SK-N-MC (cell line): ENCODE measurements around the gene ANTXR1.

Source experiments
- EZH2 ChIP-seq: fragments of 200-600 bp; sonication (generic); IDR thresholded peaks from one replicate; pipeline ENCODE4 v1.6.1; 2017; ENCODE audit warnings: antibody characterized with exemption
- POLR2AphosphoS5 ChIP-seq: IDR thresholded peaks from 2 replicates; pipeline ENCODE4 v1.6.1; 2012; ENCODE audit warnings: mild to moderate bottlenecking, low read depth, low read length, borderline replicate concordance

DNA sequence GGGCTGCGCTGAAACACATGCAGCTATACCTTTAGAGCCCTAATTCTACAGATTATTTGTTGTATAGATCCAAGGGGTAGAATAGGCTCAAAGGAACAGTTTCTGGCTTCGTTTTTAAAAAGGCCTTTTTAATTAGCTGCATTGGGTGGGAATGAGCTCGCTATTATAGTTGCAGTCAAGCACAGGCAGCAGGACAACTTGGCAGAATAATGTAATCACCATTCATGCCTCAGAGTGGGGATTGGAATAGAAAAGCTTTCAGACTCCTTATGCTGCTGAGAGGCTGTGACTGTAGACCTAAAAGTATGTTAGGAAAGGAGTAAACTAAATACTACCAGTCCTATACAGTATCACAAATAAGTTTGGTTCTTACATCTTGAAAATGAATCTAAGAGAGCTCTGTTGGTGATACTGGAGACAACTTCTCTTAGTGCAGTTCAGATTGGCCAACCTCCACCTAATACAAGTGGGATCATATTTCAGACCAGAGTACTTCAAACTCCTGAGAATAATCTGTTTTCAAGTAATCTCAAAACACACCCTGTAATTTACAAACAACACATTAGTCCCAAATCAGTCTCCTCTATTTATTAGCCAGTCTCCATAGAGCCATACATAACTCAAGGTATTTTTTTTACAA lies 121.4 kb downstream of the ANTXR1 start:
- no peak for TF ChIP-seq EZH2
- no peak for TF ChIP-seq POLR2AphosphoS5
